GM19397 (cell line): ENCODE measurements around the gene TMED10.
"Not testable (repeated sequence)": the region's sequence is repeated elsewhere in the genome, so short reads cannot be mapped to it uniquely, and the experiment has no call there.

Experiments
- ATAC-seq: cut with Tn5 transposase; IDR thresholded peaks from one replicate; pipeline ENCODE4 v1.9.1; 2021; ENCODE audit warnings: mild to moderate bottlenecking, moderate library complexity; ENCODE audit not compliant: unreplicated experiment

TMED10 gene

DNA sequence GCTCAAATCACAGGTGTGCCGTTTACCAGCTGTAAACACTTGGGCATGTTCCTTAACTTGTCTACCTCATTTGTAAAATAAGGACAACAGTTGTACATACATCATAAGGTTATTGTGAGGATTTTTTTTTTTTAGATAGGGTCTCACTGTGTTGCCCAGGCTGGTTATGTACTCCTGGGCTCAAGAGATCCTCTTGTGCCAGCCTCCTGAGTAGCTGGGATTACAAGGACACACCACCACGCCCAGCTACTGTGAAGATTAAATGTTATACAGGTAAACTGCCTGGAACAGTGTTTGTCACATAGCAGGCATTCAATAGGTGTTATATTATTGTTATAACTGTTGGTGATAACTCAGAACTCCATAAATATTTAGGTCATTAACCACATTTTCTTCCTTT lies 12.7 kb downstream of the TMED10 start:
- ATAC-seq = no peak

GRCh38 chr14:75162631-75163030 lies 13.8 kb downstream of the TMED10 start:
- ATAC-seq = no peak

- no peak for ATAC-seq
Observed at GRCh38 chr14:75158843-75159614, 17.4 kb downstream of the TMED10 start.

- ATAC-seq = no peak
Observed at GRCh38 chr14:75156901-75157300, 19.5 kb downstream of the TMED10 start.

- no peak for ATAC-seq
Observed at GRCh38 chr14:75156111-75156510, 20.3 kb downstream of the TMED10 start.

DNA sequence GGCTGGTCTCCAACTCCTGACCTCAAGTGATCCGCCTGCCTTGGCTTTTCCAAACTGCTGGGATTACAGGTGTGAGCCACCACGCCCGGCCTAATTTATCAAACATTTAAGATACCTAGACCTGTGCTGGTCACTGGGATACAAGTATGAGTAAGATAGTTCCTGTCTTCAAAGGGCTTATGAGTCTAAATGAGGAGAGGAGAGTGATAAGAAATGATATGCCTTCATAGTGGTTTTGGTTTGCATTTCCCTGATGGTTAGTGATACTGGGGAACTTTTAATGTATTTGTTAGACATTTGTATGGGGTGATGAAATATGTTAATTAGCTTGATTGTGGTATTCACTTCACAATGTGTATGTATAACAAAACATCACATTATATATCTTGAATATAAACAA lies 21.2 kb downstream of the TMED10 start:
- no peak for ATAC-seq

- no peak for ATAC-seq
Observed at GRCh38 chr14:75153295-75153694, 23.1 kb downstream of the TMED10 start.

DNA sequence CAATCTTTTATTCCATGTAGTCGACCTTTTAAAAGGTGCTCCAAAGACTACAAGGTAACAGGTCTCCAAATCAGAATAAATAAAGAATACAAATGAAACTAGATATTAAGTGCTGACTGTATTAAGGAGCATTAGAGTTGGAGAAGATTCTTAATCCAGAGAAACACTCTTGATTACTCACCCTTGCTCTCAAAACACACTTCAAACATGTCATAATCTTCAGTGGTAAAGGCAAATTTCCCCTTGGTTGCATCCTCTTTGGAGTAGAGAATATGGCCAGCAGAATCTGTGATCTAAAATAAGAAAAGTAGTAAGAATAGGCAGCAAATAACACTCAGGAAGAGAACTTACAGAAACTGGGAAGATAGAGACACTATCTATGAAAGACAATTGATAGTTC lies 24.6 kb downstream of the TMED10 start:
- no peak for ATAC-seq

- not testable (repeated sequence) for ATAC-seq
Observed at GRCh38 chr14:75150637-75151036, 25.8 kb downstream of the TMED10 start.

GRCh38 chr14:75150150-75150549 lies 26.3 kb downstream of the TMED10 start:
- no peak for ATAC-seq

GRCh38 chr14:75147423-75148071 lies 28.9 kb downstream of the TMED10 start:
- no peak for ATAC-seq

DNA sequence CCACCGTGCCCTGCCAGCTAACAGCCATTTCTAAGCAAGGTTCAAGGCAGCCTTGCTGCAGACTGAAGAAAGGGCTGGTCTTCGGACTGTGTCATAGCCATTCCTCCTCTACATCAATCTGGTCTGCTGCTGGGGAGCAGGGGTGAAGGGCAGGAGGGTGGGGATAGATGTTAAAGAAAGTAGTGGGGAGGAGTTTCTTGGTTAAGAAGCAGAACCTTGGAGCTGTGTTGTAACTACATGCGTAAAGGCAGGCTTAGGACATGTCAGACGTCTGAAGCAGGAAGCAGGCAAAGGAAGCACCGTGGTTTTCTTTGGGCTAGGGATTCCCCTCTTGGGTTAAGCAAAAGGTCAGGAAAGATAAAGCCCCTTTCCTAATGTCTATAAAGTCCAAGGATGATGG lies 31.5 kb downstream of the TMED10 start:
- ATAC-seq = no peak

DNA sequence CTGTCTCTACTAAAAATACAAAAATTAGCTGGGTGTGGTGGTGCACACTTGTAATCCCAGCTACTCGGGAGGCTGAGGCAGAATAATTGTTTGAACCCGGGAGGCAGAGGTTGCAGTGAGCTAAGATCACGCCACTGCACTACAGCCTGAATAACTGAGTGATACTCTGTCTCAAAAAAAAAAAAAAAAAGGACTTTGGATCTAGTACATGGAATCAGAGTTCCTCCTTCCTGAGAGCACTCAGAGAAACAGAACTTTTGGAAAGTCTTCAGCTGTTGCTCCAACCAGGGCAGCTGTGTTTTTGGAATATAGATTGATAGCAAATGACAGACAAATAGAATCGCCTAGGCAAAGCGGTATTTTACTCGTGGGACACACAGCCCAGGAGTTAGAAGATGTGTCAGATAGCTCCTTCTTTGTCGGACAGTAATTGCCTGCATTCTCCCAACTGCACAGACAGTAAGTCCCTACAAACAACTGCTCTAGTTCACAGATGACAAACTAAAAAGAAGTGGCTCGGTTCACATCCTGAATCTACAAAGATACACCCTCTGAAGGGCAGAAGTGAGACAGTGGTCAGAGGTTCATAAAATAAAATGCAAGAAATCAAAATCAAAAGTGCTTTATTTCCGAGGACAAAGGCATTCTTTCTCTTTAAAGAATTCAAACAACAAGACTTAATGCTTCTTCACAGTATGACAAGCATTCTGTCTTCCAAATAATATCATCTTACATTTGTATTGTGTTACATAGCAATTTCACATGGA lies 32.5 kb downstream of the TMED10 start:
- no peak for ATAC-seq

- ATAC-seq = no peak
Observed at GRCh38 chr14:75142494-75142893, 33.9 kb downstream of the TMED10 start.

- no peak for ATAC-seq
Observed at GRCh38 chr14:75141967-75142366, 34.4 kb downstream of the TMED10 start.

- no peak for ATAC-seq
Observed at GRCh38 chr14:75141062-75141461, 35.4 kb downstream of the TMED10 start.

DNA sequence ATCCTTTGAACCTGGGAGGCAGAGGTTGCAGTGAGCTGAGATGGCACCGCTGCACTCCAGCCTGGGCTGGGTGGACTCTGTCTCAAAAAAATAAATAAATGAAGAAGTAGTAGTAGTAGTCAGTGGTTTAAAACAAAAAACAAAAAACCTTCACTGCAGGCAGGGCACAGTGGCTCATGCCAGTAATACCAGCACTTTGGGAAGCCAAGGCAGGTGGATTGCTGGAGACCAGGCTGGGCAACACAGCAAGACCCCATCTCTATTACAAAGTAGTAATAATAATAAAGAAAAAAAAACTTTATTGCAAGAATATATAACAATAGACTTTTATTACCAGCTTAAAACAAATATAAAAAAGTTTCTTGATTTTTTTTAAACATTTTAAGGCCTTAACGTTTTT lies 35.8 kb downstream of the TMED10 start:
- no peak for ATAC-seq

GRCh38 chr14:75139185-75139584 lies 37.2 kb downstream of the TMED10 start:
- ATAC-seq = no peak

- no peak for ATAC-seq
Observed at GRCh38 chr14:75138492-75138891, 37.9 kb downstream of the TMED10 start.

- ATAC-seq = no peak
Observed at GRCh38 chr14:75134644-75135043, 41.8 kb downstream of the TMED10 start.

DNA sequence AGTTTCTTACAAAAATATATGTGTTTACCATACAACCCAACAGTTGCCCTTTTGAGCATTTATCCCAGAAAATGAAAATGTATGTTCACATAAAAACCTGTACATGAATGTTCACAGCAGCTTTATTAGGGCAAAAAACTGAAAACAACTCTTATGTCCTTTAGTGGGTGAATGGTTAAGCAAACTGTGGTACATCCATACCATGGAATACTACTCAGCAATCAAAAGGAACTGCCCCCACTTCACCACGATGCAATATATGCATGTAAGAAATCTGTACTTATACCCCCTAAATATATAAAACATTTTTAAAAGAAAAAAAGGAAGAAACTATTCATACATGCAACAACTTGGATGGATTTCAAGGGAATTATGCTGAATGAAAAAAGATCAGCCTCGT lies 42.8 kb downstream of the TMED10 start:
- no peak for ATAC-seq
